ENCODE results near the gene BOC. TPM values are rescaled to one million over a fixed set of nuclear protein-coding genes. Genes with fewer than 3 reads are reported as not detected.
A peak's percentile ranks its signal among the peaks of the same experiment; 100 is the strongest.

Gene BOC
- total RNA-seq, 1 experiment from 2014 or later = 3.5 TPM

- no peak overlapping the region for H4K91ac ChIP-seq (ENCODE audit: insufficient read length, low read depth, low read length)
- H4K8ac ChIP-seq (replicated peaks; ENCODE audit: insufficient read length, low read depth, low read length) = no peak overlapping the region
- H3K14ac ChIP-seq (ENCODE audit: insufficient read depth, low read length) = no peak overlapping the region
- peak; percentile 43; the same call in 2 of the 3 replicates for TF ChIP-seq CTCF (conservative IDR thresholded peaks at IDR 0.05)
- no peak overlapping the region for H2AFZ ChIP-seq (ENCODE audit: low read length)
- H3K23me2 ChIP-seq (ENCODE audit: insufficient read length, low read depth, low read length, poor library complexity, severe bottlenecking) = no peaks in the 10 kb centered on the region
- no peak overlapping the region for H3K4ac ChIP-seq (ENCODE audit: low read depth, low read length)
- peaks cover 10% of the 10 kb centered on the region; the same call in 1 of the 2 replicates for H3K4me1 ChIP-seq (ENCODE audit: insufficient read depth, low read length)
- H2AK5ac ChIP-seq (ENCODE audit: insufficient read length, low read length) = no peak overlapping the region
- no peak overlapping the region for H3K56ac ChIP-seq (ENCODE audit: insufficient read length, low read depth, low read length)
- no peak overlapping the region for H3T11ph ChIP-seq (ENCODE audit: low read length)
- H3K27ac Mint-ChIP-seq = no peak overlapping the region
- H2BK15ac ChIP-seq (ENCODE audit: low read depth, low read length) = no peak overlapping the region
- H3K79me2 ChIP-seq (ENCODE audit: insufficient read depth, low read length) = no peaks in the 10 kb centered on the region
- H3K27me3 ChIP-seq (ENCODE audit: insufficient read depth, low read length) = no peaks in the 10 kb centered on the region
- H3K4me2 ChIP-seq (ENCODE audit: insufficient read depth, insufficient read length, low read length) = no peak overlapping the region
- H3K9me3 Mint-ChIP-seq = no peaks in the 10 kb centered on the region
- H3K4me3 Mint-ChIP-seq = no peak overlapping the region
- no peaks in the 10 kb centered on the region for H3K79me1 ChIP-seq (ENCODE audit: insufficient read depth, low read depth, low read length, poor library complexity, severe bottlenecking)
- no CpG with 5 or more reads among the region's 2 CpGs for WGBS (ENCODE audit: extremely low coverage, insufficient read length, low lambda C conversion rate)
- no peak overlapping the region for H3K9ac ChIP-seq (ENCODE audit: extremely low read depth, insufficient read length, low read length)
- no peak overlapping the region for H2BK120ac ChIP-seq (ENCODE audit: low read depth, low read length, poor library complexity, severe bottlenecking)
- H2BK20ac ChIP-seq (ENCODE audit: low read depth, low read length, poor library complexity, severe bottlenecking) = no peak overlapping the region
- H4K20me1 ChIP-seq (ENCODE audit: control insufficient read depth, insufficient read depth, insufficient read length) = no peaks in the 10 kb centered on the region
- no peaks in the 10 kb centered on the region for H3K27me3 Mint-ChIP-seq (ENCODE audit: low read depth)
- H3K4me1 Mint-ChIP-seq = peaks cover 42 to 45% of the 10 kb centered on the region in 2 experiments
- no peaks in the 10 kb centered on the region for H3K36me3 Mint-ChIP-seq (ENCODE audit: insufficient read depth in 1 of 3, low read depth in 3 of 3)
- no peak overlapping the region for H3K18ac ChIP-seq (ENCODE audit: insufficient read length, low read depth, low read length)
- H3K23ac ChIP-seq (ENCODE audit: insufficient read length, low read depth, low read length) = no peak overlapping the region
- H2BK5ac ChIP-seq (ENCODE audit: insufficient read length, low read length) = no peak overlapping the region
- H3K9me3 ChIP-seq (ENCODE audit: control insufficient read depth, low read depth, low read length) = no peaks in the 10 kb centered on the region
- no peak overlapping the region for H3K27ac ChIP-seq (ENCODE audit: insufficient read length, low read depth, low read length)
- no peak for DNase-seq
- no peak overlapping the region for H2BK12ac ChIP-seq (ENCODE audit: insufficient read length, low read depth, low read length)
- H4K5ac ChIP-seq (ENCODE audit: insufficient read length, low read depth, low read length) = no peak overlapping the region
These were observed 27.1 kb downstream of the BOC start for GRCh38 chr3:113238503-113238902.
